Neural progenitor cell (in vitro differentiated cells): ENCODE results near the gene PLEKHF1.

Experiments
- CTCF ChIP-seq: fragments of 200-600 bp; sonication (generic); IDR thresholded peaks from 2 replicates; pipeline ENCODE4 v1.5.1; 2017; ENCODE audit warnings: antibody characterized with exemption, mild to moderate bottlenecking
- EZH2phosphoT487 ChIP-seq: fragments of 200-600 bp; sonication (generic); IDR thresholded peaks from 2 replicates; pipeline ENCODE4 v1.6.1; 2017; ENCODE audit warnings: antibody characterized with exemption

DNA sequence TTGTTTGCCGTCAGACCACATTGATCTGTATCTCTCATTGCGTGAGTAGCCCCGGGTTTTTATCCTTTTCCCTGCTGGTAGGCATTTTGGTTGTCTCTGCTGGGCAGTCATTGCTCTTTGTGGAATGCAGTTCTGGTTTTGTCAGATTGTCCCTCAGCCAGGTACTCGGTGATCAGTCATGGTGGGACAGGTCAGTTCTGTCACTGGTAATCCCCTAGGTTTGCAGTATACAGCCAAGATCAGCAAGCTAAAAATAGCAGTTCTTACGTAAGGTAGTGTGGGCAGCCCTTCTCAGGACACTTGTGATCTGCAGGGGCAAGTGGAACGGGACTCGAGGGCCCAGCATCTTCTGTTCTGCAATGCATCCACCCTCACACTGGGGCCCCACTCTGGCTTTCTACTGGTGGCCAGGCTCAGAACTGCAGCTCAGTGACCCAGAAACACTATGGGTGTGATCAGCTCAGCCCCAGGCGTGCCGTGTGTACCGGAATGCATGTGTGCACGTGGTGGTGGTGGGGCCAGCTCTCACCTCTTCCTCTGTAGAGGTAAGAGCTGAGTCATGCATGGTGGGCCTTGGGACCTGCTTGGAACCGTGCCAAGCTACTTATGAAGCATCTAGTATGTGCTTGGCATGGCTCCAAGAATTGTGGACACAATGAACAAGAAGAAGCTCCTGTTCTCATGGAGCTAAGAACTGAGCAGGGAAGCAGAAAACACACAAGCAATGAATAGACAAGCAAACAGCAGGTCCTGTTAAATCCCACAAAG, 6.3 kb downstream of the PLEKHF1 start:
- TF ChIP-seq EZH2phosphoT487 (no peak), CTCF (no peak)
